ENCODE measurements around the gene OR10H4. TPM values are rescaled to one million over a fixed set of nuclear protein-coding genes. Genes with fewer than 3 reads are reported as not detected.

Gene OR10H4
- total and polyA plus RNA-seq, 12 donors: not detected

GRCh38 chr19:15936173-15936572, 12.6 kb upstream of the OR10H4 start:
- peaks cover 9% of the 10 kb centered on the region for H3K27me3 ChIP-seq
- TF ChIP-seq, protein P1, sequence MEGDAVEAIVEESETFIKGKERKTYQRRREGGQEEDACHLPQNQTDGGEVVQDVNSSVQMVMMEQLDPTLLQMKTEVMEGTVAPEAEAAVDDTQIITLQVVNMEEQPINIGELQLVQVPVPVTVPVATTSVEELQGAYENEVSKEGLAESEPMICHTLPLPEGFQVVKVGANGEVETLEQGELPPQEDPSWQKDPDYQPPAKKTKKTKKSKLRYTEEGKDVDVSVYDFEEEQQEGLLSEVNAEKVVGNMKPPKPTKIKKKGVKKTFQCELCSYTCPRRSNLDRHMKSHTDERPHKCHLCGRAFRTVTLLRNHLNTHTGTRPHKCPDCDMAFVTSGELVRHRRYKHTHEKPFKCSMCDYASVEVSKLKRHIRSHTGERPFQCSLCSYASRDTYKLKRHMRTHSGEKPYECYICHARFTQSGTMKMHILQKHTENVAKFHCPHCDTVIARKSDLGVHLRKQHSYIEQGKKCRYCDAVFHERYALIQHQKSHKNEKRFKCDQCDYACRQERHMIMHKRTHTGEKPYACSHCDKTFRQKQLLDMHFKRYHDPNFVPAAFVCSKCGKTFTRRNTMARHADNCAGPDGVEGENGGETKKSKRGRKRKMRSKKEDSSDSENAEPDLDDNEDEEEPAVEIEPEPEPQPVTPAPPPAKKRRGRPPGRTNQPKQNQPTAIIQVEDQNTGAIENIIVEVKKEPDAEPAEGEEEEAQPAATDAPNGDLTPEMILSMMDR (IDR thresholded peaks at IDR 0.05): no peak
- TF ChIP-seq POLR2A (IDR thresholded peaks at IDR 0.05): no peak
- 74 to 79% (median 76%) methylated on average over 3 of the region's 3 CpGs for WGBS, 4 donors

GRCh38 chr19:15936950-15937349, 11.9 kb upstream of the OR10H4 start:
- peaks cover 9% of the 10 kb centered on the region for H3K27me3 ChIP-seq
- H3K4me1 ChIP-seq (replicated peaks in 1 of 2): no peaks in the 10 kb centered on the region
- no peaks in the 10 kb centered on the region for H3K36me3 ChIP-seq (replicated peaks in 1 of 2)
- WGBS, 4 donors: 82 to 100% (median 91%) methylated on average over 2 of the region's 2 CpGs
- intact Hi-C loops (cut with DNase I): no loop called here
- no peak overlapping the region for H3K27ac ChIP-seq
- DNase-seq: no peak
- no peak overlapping the region for H3K4me3 ChIP-seq
- TF ChIP-seq, protein P1 (IDR thresholded peaks at IDR 0.05): no peak
- no peak for TF ChIP-seq POLR2A (IDR thresholded peaks at IDR 0.05)
- H3K9me3 ChIP-seq (replicated peaks in 1 of 3): no peaks in the 10 kb centered on the region

More at GRCh38 chr19:15936173-15936572, 12.6 kb upstream of the OR10H4 start:
- H3K4me3 ChIP-seq: no peak overlapping the region
- H3K9me3 ChIP-seq (replicated peaks in 1 of 3): no peaks in the 10 kb centered on the region
- no peaks in the 10 kb centered on the region for H3K36me3 ChIP-seq (replicated peaks in 1 of 2)
- no peak overlapping the region for H3K27ac ChIP-seq
- DNase-seq: no peak
- no peaks in the 10 kb centered on the region for H3K4me1 ChIP-seq (replicated peaks in 1 of 2)
- intact Hi-C loops (cut with DNase I): no loop called here

DNA sequence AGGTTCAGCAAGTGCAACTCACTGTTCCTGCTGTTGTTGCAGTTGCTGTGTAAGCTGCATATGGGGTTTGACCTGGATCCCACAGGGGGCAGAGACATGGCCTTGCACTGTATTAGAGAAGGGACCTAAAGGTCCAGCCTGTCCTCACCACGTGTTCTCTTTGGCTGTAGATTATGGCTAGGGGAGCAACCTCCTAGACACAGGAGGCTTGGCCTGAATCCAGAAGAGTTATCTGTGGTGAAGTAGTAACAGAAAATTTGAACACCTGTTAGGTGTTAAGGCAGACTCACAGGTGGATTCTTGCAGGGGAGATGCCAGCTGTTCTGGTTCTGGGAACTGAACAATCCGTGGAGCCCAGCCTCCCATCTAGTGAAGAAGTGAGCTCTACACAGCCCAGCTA, 11.0 kb upstream of the OR10H4 start:
- no peaks in the 10 kb centered on the region for H3K36me3 ChIP-seq (replicated peaks in 1 of 2)
- no peak overlapping the region for H3K4me3 ChIP-seq
- H3K27ac ChIP-seq: no peak overlapping the region
- H3K9me3 ChIP-seq (replicated peaks in 1 of 3): no peaks in the 10 kb centered on the region
- H3K27me3 ChIP-seq: peaks cover 14% of the 10 kb centered on the region
- TF ChIP-seq, protein P1 (IDR thresholded peaks at IDR 0.05): no peak
- TF ChIP-seq POLR2A (IDR thresholded peaks at IDR 0.05): no peak
- H3K4me1 ChIP-seq (replicated peaks in 1 of 2): no peaks in the 10 kb centered on the region
- WGBS, 4 donors: 50 to 80% (median 60%) methylated on average over 1 to 2 of the region's 2 CpGs
- intact Hi-C loops (cut with DNase I): no loop called here
- no peak for DNase-seq

- no peaks in the 10 kb centered on the region for H3K4me1 ChIP-seq (replicated peaks in 1 of 2)
- 62 to 70% (median 65%) methylated on average over 4 of the region's 4 CpGs for WGBS, 4 donors
- no peak for DNase-seq
- no peak overlapping the region for H3K4me3 ChIP-seq
- intact Hi-C loops (cut with DNase I): no loop called here
- H3K9me3 ChIP-seq (replicated peaks in 1 of 3): no peaks in the 10 kb centered on the region
- peaks cover 14% of the 10 kb centered on the region for H3K27me3 ChIP-seq
- no peak for TF ChIP-seq POLR2A (IDR thresholded peaks at IDR 0.05)
- TF ChIP-seq, protein P1 (IDR thresholded peaks at IDR 0.05): no peak
- no peak overlapping the region for H3K27ac ChIP-seq
- no peaks in the 10 kb centered on the region for H3K36me3 ChIP-seq (replicated peaks in 1 of 2)
Measured at GRCh38 chr19:15944401-15944800, 4.4 kb upstream of the OR10H4 start.
